Ovary (tissue), 1 donor: ENCODE results near the gene SCYGR3.

Experiments used
- EP300 ChIP-seq: sonication (generic); formaldehyde crosslinking; IDR thresholded peaks from one replicate; pipeline ENCODE4 v1.6.1; 2017; ENCODE audit warnings: antibody characterized with exemption
- POLR2A ChIP-seq: fragments of 450-650 bp; IDR thresholded peaks from one replicate; pipeline ENCODE4 v1.6.1; 2017; ENCODE audit warnings: antibody characterized with exemption, mild to moderate bottlenecking, moderate library complexity

DNA sequence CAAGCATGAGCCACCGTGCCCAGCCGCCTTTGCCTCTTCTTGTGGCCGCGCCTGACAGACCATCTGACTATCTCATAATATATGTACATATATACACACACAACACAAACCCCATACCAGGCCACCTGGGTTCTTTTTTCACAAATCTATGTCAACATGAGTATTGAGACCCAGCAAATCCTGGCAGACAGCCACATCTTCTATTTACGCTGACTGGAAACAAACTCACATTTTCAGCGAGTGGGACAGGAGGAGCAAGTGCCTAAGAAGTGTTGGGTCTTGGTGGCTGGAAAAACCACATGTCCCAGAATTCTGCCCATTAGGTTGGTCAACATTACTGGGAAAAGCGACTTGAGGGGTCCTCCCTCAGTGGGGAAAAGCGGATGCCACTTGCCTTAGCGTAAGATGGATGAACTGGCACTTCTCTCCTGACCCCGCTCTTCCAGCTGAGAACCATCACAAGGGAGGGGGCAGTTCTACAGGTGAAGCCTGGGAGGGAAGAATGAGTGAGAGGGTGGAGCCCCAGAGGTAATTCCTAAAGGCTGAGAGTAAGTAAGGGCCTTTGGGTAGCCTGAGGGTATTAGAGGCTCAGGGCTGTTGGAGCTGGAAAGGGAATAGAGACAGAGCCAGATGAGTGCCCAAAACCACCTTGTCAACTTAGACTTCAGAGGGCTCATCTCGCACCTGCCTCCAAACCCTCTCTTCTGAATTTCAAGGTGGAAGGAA lies 1.9 kb downstream of the SCYGR3 start:
- TF ChIP-seq POLR2A (no peak), EP300 (no peak)
